ENCODE data around the gene LRRC27. TPM values are rescaled to one million over a fixed set of nuclear protein-coding genes. Genes with fewer than 3 reads are reported as not detected.

The LRRC27 gene
- 10 to 100 TPM in 1 of 3 donors, 1 to 10 TPM in 2; 6.2 to 19.3 (median 8.2) TPM for total RNA-seq

DNA sequence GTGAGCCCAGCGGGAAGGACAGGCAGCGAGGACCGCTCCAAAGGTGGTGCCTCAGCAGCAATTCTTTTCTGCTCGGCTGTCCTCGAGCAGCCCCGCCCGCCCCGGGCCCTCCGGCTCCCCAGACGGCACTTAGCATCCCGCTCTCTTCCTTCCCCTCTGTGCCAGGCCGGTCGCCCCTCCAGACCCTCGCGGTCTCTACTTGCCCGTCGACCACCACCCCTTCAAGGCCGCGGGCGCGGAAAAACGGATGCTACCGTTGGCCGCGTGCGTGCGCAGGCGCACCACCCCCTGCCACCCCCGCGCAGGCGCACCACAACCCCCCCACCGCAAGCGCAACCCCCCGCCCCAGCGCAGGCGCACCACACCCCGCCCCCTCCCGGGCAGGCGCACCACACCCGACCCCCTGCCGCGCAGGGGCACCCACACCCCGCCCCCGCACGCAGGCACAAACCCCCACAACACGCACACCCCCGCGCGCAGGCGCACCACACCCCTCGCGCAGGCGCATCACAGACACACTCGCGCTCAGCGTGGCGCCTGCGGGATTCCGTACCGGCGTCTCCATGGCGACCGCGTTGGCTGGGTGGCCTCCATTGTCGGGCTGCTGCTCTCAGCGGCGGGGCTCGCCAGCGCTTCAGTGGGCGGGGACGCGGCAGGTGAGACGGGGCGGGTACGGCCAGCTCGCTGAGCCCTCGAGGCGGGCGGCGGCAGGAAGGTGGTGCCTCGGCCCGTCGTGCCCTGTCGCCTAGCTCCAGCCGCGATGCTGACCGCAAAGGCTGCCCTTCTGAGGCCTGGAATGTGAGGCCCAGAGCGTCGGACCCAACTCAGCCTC lies at the start of gene LRRC27:
Gene LRRC27 (plus strand): TSS at position 593 of the 832 bp plus-strand sequence. CDS start 1,332 bp downstream, outside the sequence.
- peak in 2 of 3 donors; percentile 32 to 70 for TF ChIP-seq POLR2AphosphoS5 (IDR thresholded peaks at IDR 0.05)
- no peak for TF ChIP-seq POLR2A (IDR thresholded peaks at IDR 0.05)
- TF ChIP-seq, protein P1, sequence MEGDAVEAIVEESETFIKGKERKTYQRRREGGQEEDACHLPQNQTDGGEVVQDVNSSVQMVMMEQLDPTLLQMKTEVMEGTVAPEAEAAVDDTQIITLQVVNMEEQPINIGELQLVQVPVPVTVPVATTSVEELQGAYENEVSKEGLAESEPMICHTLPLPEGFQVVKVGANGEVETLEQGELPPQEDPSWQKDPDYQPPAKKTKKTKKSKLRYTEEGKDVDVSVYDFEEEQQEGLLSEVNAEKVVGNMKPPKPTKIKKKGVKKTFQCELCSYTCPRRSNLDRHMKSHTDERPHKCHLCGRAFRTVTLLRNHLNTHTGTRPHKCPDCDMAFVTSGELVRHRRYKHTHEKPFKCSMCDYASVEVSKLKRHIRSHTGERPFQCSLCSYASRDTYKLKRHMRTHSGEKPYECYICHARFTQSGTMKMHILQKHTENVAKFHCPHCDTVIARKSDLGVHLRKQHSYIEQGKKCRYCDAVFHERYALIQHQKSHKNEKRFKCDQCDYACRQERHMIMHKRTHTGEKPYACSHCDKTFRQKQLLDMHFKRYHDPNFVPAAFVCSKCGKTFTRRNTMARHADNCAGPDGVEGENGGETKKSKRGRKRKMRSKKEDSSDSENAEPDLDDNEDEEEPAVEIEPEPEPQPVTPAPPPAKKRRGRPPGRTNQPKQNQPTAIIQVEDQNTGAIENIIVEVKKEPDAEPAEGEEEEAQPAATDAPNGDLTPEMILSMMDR (IDR thresholded peaks at IDR 0.05), result no peak
- intact Hi-C loops (cut with DNase I; ENCODE audit: low total_unique reads), result loop anchor here (1.0 kb wide), 1 partner anchor 24 kb away; no protein-coding TSS in a partner anchor
- peaks cover 0 to 6% of the 10 kb centered on the region in 2 donors for H3K4me1 ChIP-seq
- no peaks in the 10 kb centered on the region for H3K27me3 ChIP-seq
- H3K27ac ChIP-seq, result peak within 1 kb of the TSS; percentile 79 to 88
- H3K36me3 ChIP-seq, result no peaks in the 10 kb centered on the region
- H3K9me3 ChIP-seq, result no peaks in the 10 kb centered on the region
- peak; percentile 96 to 99 for DNase-seq (ENCODE audit: low spot score in 2 of 2)
- peak within 1 kb of the TSS; percentile 74 to 91 (median 87) for H3K4me3 ChIP-seq

DNA sequence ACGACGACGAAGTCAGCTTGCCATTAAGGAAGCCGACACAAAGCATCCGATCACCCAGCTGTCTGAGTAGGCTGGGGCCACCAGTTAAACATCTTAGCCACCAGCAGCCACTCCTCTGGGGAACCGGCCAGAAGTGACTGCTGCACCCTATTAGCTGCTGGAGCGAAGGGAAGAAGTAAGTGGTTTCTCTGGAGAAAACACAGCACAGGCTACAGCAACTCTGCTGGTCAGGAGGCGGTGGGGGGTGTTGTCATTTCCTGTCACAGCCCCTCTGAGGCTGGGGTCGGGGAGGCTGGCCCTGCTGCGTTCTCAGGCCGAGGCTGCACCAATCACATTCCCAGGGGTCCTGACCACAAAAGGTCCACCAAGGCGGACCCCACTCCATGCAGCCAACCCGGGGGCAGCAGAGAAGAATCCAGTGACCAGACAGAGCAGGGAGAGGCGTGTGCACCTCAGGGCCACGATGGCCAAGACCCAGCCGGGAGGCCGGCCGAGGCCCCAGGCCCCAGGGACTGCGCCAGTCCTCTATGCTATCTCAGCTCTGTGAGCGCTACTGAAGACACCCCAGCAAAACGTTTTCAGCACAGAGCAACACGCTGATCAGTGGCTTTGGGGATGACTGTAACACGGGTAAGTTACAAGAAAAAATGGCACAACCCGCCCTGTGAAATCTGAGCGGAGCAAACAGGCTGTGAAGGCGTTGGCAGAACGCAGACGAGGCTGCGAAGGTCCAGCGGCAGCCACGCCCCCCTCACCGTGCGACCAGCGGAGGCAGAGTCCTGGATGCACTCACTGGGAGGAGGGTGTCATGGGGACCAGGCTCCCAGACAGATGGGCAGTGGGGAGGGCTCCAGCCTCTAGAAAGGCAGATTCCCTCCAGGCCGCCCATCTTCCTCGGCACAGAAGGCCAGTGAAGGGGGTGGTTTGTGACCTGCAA lies 49.1 kb upstream of the LRRC27 start:
- Histone ChIP-seq H3K4me1 (no peaks in the 10 kb centered on the region), H3K27ac (no peak overlapping the region), H3K4me3 (peak overlapping the region in 1 of 3 donors; percentile 22), H3K27me3 (peaks cover 0 to 19% of the 10 kb centered on the region in 2 donors), H3K36me3 (no peaks in the 10 kb centered on the region), H3K9me3 (peaks cover 0 to 2% of the 10 kb centered on the region in 2 donors)
- no peak for DNase-seq (ENCODE audit: low spot score in 2 of 2)
- TF ChIP-seq POLR2AphosphoS5 (IDR thresholded peaks at IDR 0.05) (no peak), POLR2A (IDR thresholded peaks at IDR 0.05) (no peak)
- TF ChIP-seq, protein P1 (IDR thresholded peaks at IDR 0.05), result no peak
- intact Hi-C loops (cut with DNase I; ENCODE audit: low total_unique reads), result no loop called here

DNA sequence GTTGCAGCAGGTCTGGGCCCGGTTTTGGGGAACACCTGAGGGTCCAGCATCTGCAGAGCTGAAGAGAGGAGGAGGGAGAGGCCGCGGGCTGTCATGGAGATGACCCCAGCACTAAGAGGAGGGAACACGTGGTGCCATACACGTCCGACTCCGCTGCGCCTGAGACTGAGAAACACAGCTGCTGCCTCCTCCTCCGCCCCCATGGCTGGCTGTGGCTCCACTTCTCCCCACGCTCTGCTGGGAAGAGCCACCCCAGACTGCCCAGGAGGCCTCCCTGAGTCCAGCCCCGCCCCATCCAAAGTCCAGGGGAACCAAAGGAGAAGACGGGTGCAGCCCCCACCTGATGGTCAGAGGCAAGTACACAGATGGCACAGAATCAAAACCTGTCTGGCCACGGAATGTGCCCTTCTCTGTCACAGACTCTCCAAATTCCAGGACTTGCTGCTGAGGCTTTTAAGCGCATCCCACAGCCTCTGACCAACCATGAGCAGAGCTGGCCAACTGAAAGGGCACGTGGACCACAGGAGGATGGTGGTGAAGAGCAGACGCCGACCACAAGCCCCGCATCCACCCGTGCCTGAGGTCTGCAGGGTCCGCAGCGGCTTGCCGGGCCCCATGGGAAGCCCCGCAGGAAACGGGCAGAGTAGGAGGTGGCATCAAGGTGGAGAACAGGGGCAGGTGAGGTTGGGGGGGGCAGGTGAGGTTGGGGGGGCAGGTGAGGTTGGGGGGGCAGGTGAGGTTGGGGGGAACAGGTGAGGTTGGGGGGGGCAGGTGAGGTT lies 48.2 kb upstream of the LRRC27 start:
- no peak for DNase-seq (ENCODE audit: low spot score in 2 of 2)
- peaks cover 0 to 6% of the 10 kb centered on the region in 2 donors for H3K9me3 ChIP-seq
- no peaks in the 10 kb centered on the region for H3K4me1 ChIP-seq
- H3K27ac ChIP-seq, result no peak overlapping the region
- peaks cover 0 to 19% of the 10 kb centered on the region in 2 donors for H3K27me3 ChIP-seq
- H3K4me3 ChIP-seq, result peak overlapping the region in 1 of 3 donors; percentile 22
- no peak for TF ChIP-seq POLR2AphosphoS5 (IDR thresholded peaks at IDR 0.05)
- TF ChIP-seq, protein P1 (IDR thresholded peaks at IDR 0.05), result no peak
- no peak for TF ChIP-seq POLR2A (IDR thresholded peaks at IDR 0.05)
- intact Hi-C loops (cut with DNase I; ENCODE audit: low total_unique reads), result no loop called here
- H3K36me3 ChIP-seq, result no peaks in the 10 kb centered on the region

DNA sequence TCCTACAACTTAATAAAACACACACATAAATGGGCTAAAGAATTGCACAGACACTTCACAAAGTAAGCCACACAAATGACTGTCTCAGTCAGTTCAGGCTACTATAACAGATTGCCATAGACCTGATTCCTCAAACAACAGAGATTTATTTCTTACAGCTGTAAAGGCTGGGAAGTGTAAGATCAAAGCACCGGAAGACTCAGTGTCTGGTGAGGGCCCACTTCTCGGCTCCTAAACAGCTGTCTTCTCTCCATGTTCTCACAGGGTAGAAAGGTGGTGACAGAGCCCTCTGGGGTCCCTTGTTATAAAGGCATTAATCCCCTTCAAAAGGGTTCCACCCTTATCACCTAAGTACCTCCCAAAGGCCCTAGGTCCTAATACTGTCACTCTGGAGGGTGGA lies 42.6 kb upstream of the LRRC27 start:
- intact Hi-C loops (cut with DNase I; ENCODE audit: low total_unique reads), result no loop called here
- TF ChIP-seq POLR2AphosphoS5 (IDR thresholded peaks at IDR 0.05) (no peak), POLR2A (IDR thresholded peaks at IDR 0.05) (no peak)
- TF ChIP-seq, protein P1 (IDR thresholded peaks at IDR 0.05), result no peak
- no peak for DNase-seq (ENCODE audit: low spot score in 2 of 2)

More for the DNA sequence above, 42.6 kb upstream of the LRRC27 start:
- Histone ChIP-seq H3K36me3 (no peaks in the 10 kb centered on the region), H3K9me3 (peaks cover 7 to 16% of the 10 kb centered on the region in 2 donors), H3K27me3 (no peaks in the 10 kb centered on the region), H3K27ac (no peak overlapping the region), H3K4me3 (no peak overlapping the region), H3K4me1 (no peaks in the 10 kb centered on the region)

Measured in breast epithelium (tissue), 4 donors.